Measurements from ENCODE around the gene CASZ1. TPM values are rescaled to one million over a fixed set of nuclear protein-coding genes. Genes with fewer than 3 reads are reported as not detected.

The CASZ1 gene
- total and polyA plus RNA-seq, 2 donors (not counting 3 experiments of a cell fraction or from before 2014, with no cell fraction given): 1.5 to 5.2 TPM

DNA sequence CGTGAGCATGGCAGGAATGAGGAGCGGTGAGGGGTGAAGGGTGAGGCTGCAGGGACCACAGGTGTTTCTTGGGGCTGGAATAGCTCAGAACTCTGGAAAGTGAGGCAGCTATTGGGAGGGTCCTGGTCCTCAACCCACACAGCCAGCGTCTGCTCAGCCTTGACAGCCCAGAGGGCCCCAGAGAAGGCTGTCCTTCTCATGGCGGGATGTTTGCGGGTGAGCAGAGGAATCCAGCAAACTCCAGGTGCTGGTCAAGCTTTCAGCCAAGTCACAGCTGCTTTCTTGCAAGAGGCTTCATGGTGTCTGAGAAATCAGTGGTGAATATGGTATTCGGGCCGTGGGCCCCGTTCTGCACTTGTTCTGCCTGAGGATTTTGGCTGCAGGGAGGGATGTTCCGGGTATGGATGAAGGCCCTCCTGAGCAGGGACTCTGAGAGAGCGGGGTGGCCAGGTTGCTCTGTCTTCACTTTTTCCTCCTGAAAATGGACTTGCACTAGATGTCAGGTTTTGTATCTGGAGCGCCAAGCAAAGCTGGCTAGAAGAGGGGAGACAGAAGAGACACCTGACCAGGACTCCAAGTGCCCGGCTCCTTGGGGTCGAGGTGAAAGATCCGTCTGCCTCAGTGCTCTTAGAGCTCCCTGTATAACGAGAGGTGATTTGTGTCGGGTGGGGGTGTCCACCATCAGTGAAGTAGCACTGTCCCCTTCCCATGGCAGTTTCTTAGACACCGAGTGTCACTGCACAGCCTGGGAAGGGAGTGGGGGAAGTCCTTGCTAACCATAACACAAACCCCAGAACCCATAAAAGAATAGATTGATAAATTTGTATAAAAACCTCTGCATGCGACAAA is 181.8 kb downstream of the CASZ1 start:
- no peak overlapping the region for H2AFZ ChIP-seq (ENCODE audit: low read depth, low read length)
- no peak overlapping the region for H3K27ac ChIP-seq (ENCODE audit: insufficient read depth, low read depth, low read length)
- H3K9ac ChIP-seq (replicated peaks; ENCODE audit: extremely low read depth, insufficient read depth, low read length): no peak overlapping the region
- ChIA-PET CTCF (no interaction called here), POLR2A (no interaction called here)
- no peak for DNase-seq (ENCODE audit: low read depth, low spot score)
- H3K36me3 ChIP-seq (ENCODE audit: control insufficient read depth in 2 of 2, extremely low read depth in 1 of 2, insufficient read depth in 2 of 2, low read length in 2 of 2): peaks cover 0 to 4% of the 10 kb centered on the region in 2 experiments
- dilution Hi-C loops (cut with MboI; ENCODE audit: extremely low pct_ligation_motif_present, low sequenced_read_pairs): no loop called here
- no peaks in the 10 kb centered on the region for H3K9me1 ChIP-seq (replicated peaks; ENCODE audit: control insufficient read depth, extremely low read depth, insufficient read depth, low read length)
- intact Hi-C loops (cut with micrococcal nuclease): no loop called here
- no TSS peak for BruUV-seq (replicated peaks)
- FAIRE-seq: no peak
- no peak overlapping the region for H3K4me2 ChIP-seq (ENCODE audit: insufficient read depth, low read length)
- TF ChIP-seq EZH2 (IDR thresholded peaks at IDR 0.05; ENCODE audit: borderline replicate concordance, low read depth, low read length, severe bottlenecking) (no peak), JUN (IDR thresholded peaks at IDR 0.05; ENCODE audit: borderline replicate concordance, insufficient read depth, insufficient read length, low read depth) (no peak), GATA2 (IDR thresholded peaks at IDR 0.05; ENCODE audit: insufficient read depth, insufficient read length, low read depth, low read length) (no peak), POLR2AphosphoS5 (IDR thresholded peaks at IDR 0.05; ENCODE audit: insufficient read depth, low read depth, low read length) (no peak), FOS (IDR thresholded peaks at IDR 0.05; ENCODE audit: borderline replicate concordance, insufficient read depth, low read length) (no peak)
- H3K4me1 ChIP-seq (ENCODE audit: control insufficient read depth, extremely low read depth, insufficient read depth, low read length): no peaks in the 10 kb centered on the region
- no peaks in the 10 kb centered on the region for H3K9me3 ChIP-seq (replicated peaks; ENCODE audit: control insufficient read depth, insufficient read depth, low read length)
- H4K20me1 ChIP-seq (replicated peaks; ENCODE audit: control insufficient read depth, extremely low read depth, insufficient read depth, low read length): no peaks in the 10 kb centered on the region
- no peaks in the 10 kb centered on the region for H3K27me3 ChIP-seq (ENCODE audit: control insufficient read depth in 2 of 2, insufficient read depth in 2 of 2, low read length in 2 of 2)
- no peaks in the 10 kb centered on the region for H3K79me2 ChIP-seq (ENCODE audit: control insufficient read depth, insufficient read depth, low read length)
- H3K4me3 ChIP-seq (replicated peaks in 1 of 3; ENCODE audit: insufficient read depth in 1 of 3, low read depth in 1 of 3, low read length in 3 of 3): no peak overlapping the region

DNA sequence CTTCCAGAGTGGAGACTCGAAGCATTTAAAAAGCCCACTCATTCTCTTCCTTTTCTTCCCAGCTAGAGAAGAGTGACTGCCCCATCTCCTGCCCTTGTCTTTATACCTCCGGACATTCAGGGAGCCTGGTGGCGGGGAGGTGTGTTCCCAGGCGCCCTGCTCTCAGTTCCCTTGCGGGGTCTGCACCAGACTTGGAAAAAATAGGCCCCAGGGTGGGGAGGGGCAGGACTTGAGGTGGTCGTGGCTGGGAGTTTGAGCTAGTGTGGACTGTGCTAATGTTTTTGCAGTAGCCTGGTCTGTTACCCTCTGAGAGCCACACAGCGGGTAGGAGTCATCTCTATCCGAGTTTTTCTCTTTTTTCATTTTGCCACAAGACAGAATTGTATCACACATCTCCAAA is 182.6 kb downstream of the CASZ1 start:
- dilution Hi-C loops (cut with MboI; ENCODE audit: extremely low pct_ligation_motif_present, low sequenced_read_pairs): no loop called here
- CTCF ChIA-PET: no interaction called here

More for the DNA sequence above, 182.6 kb downstream of the CASZ1 start:
- FAIRE-seq (no peak), DNase-seq (ENCODE audit: low read depth, low spot score) (no peak)
- no peaks in the 10 kb centered on the region for H3K79me2 ChIP-seq (ENCODE audit: control insufficient read depth, insufficient read depth, low read length)
- POLR2A ChIA-PET: no interaction called here
- H2AFZ ChIP-seq (ENCODE audit: low read depth, low read length): no peak overlapping the region
- H3K4me3 ChIP-seq (replicated peaks in 1 of 3; ENCODE audit: insufficient read depth in 1 of 3, low read depth in 1 of 3, low read length in 3 of 3): no peak overlapping the region
- peaks cover 0 to 4% of the 10 kb centered on the region in 2 experiments for H3K36me3 ChIP-seq (ENCODE audit: control insufficient read depth in 2 of 2, extremely low read depth in 1 of 2, insufficient read depth in 2 of 2, low read length in 2 of 2)
- H4K20me1 ChIP-seq (replicated peaks; ENCODE audit: control insufficient read depth, extremely low read depth, insufficient read depth, low read length): no peaks in the 10 kb centered on the region
- BruUV-seq (replicated peaks): no TSS peak
- no peaks in the 10 kb centered on the region for H3K27me3 ChIP-seq (ENCODE audit: control insufficient read depth in 2 of 2, insufficient read depth in 2 of 2, low read length in 2 of 2)
- H3K4me2 ChIP-seq (ENCODE audit: insufficient read depth, low read length): no peak overlapping the region
- TF ChIP-seq JUN (IDR thresholded peaks at IDR 0.05; ENCODE audit: borderline replicate concordance, insufficient read depth, insufficient read length, low read depth) (no peak), MYC (IDR thresholded peaks at IDR 0.05; ENCODE audit: low read depth, low read length) (no peak), GATA2 (IDR thresholded peaks at IDR 0.05; ENCODE audit: insufficient read depth, insufficient read length, low read depth, low read length) (no peak), FOS (IDR thresholded peaks at IDR 0.05; ENCODE audit: borderline replicate concordance, insufficient read depth, low read length) (no peak), EZH2 (IDR thresholded peaks at IDR 0.05; ENCODE audit: borderline replicate concordance, low read depth, low read length, severe bottlenecking) (no peak), POLR2AphosphoS5 (IDR thresholded peaks at IDR 0.05; ENCODE audit: insufficient read depth, low read depth, low read length) (no peak), POLR2A (IDR thresholded peaks at IDR 0.05; ENCODE audit: low read depth, low read length) (no peak)
- TF ChIP-seq, protein P1, sequence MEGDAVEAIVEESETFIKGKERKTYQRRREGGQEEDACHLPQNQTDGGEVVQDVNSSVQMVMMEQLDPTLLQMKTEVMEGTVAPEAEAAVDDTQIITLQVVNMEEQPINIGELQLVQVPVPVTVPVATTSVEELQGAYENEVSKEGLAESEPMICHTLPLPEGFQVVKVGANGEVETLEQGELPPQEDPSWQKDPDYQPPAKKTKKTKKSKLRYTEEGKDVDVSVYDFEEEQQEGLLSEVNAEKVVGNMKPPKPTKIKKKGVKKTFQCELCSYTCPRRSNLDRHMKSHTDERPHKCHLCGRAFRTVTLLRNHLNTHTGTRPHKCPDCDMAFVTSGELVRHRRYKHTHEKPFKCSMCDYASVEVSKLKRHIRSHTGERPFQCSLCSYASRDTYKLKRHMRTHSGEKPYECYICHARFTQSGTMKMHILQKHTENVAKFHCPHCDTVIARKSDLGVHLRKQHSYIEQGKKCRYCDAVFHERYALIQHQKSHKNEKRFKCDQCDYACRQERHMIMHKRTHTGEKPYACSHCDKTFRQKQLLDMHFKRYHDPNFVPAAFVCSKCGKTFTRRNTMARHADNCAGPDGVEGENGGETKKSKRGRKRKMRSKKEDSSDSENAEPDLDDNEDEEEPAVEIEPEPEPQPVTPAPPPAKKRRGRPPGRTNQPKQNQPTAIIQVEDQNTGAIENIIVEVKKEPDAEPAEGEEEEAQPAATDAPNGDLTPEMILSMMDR (IDR thresholded peaks at IDR 0.05; ENCODE audit: extremely low read depth in 1 of 2, insufficient read depth in 1 of 2, low read depth in 1 of 2, low read length in 2 of 2): no peak
- TF ChIP-seq, protein P2, sequence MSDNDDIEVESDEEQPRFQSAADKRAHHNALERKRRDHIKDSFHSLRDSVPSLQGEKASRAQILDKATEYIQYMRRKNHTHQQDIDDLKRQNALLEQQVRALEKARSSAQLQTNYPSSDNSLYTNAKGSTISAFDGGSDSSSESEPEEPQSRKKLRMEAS (IDR thresholded peaks at IDR 0.05; ENCODE audit: insufficient read depth, insufficient read length): no peak
- H3K4me1 ChIP-seq (ENCODE audit: control insufficient read depth, extremely low read depth, insufficient read depth, low read length): no peaks in the 10 kb centered on the region
- intact Hi-C loops (cut with micrococcal nuclease): no loop called here
- no peak overlapping the region for H3K27ac ChIP-seq (ENCODE audit: insufficient read depth, low read depth, low read length)
- H3K9me1 ChIP-seq (replicated peaks; ENCODE audit: control insufficient read depth, extremely low read depth, insufficient read depth, low read length): no peaks in the 10 kb centered on the region
- H3K9me3 ChIP-seq (replicated peaks; ENCODE audit: control insufficient read depth, insufficient read depth, low read length): no peaks in the 10 kb centered on the region
- no peak overlapping the region for H3K9ac ChIP-seq (replicated peaks; ENCODE audit: extremely low read depth, insufficient read depth, low read length)
